Spleen (tissue), 11 donors: Measurements from ENCODE around the gene PIP4K2C. TPM values are rescaled to one million over a fixed set of nuclear protein-coding genes. Genes with fewer than 3 reads are reported as not detected.

Experiments
- DNase-seq: peaks from one replicate; pipeline ENCODE4 v3.0.0-alpha.2; 2020
- H3K27ac ChIP-seq, 8 donors: fragments of 200-600 bp; sonication (generic) in 7 of 8; 1 replicate in 4 of 8; 2 replicates in 4 of 8; pipeline versions ENCODE4 v1.5.0 to v1.8.0; 2016 to 2021; ENCODE audit warnings: inconsistent platforms in 4 of 8, mild to moderate bottlenecking in 4 of 8, moderate library complexity in 1 of 8
- H3K27me3 ChIP-seq, 7 donors: fragments of 200-600 bp; sonication (generic) in 6 of 7; replicated peaks in 1 of 7; 1 replicate in 4 of 7; 2 replicates in 3 of 7; pipeline versions ENCODE4 v1.5.0 to v1.8.0; 2016 to 2021; ENCODE audit warnings: inconsistent platforms in 3 of 7, mild to moderate bottlenecking in 1 of 7
- H3K36me3 ChIP-seq, 6 donors: fragments of 200-600 bp; sonication (generic) in 5 of 6; 1 replicate in 4 of 6; 2 replicates in 2 of 6; pipeline versions ENCODE4 v1.5.0 to v1.8.0; 2016 to 2021; ENCODE audit warnings: inconsistent platforms in 2 of 6
- H3K4me1 ChIP-seq, 6 donors: fragments of 200-600 bp; sonication (generic) in 5 of 6; 1 replicate in 3 of 6; 2 replicates in 3 of 6; pipeline versions ENCODE4 v1.5.0 to v1.8.0; 2016 to 2021; ENCODE audit warnings: inconsistent platforms in 3 of 6
- H3K4me3 ChIP-seq, 8 donors: fragments of 200-600 bp; sonication (generic) in 7 of 8; 1 replicate in 4 of 8; 2 replicates in 4 of 8; pipeline versions ENCODE4 v1.5.0 to v1.8.0; 2016 to 2021; ENCODE audit warnings: inconsistent platforms in 4 of 8, mild to moderate bottlenecking in 4 of 8, moderate library complexity in 2 of 8
- H3K9me3 ChIP-seq, 8 donors: fragments of 200-600 bp; sonication (generic) in 7 of 8; 1 replicate in 4 of 8; 2 replicates in 4 of 8; pipeline versions ENCODE4 v1.5.0 to v1.8.0; 2016 to 2021; ENCODE audit warnings: inconsistent platforms in 4 of 8
- POLR2A ChIP-seq, 3 donors: fragments of 450-650 bp; IDR thresholded peaks; one replicate each; pipeline ENCODE4 v1.5.1; 2017; ENCODE audit warnings: antibody characterized with exemption in 3 of 3, mild to moderate bottlenecking in 1 of 3
- POLR2AphosphoS5 ChIP-seq, 3 donors: sonication (generic); formaldehyde crosslinking; IDR thresholded peaks; one replicate each; pipeline ENCODE4 v1.5.1; 2017; ENCODE audit warnings: antibody characterized with exemption in 3 of 3
- WGBS, 5 donors: extraction: QIAGEN DNeasy Blood & Tissue Kit in 3 of 5; methylation state at CpG; one replicate each; pipeline versions ENCODE4 v1.1.5 to v1.1.7; 2013 to 2018; 5-methylcytosine and 5-hydroxymethylcytosine counted together
- intact Hi-C: fragments of 100-400 bp; cut with DNase I; formaldehyde crosslinking; loops from one replicate; pipeline ENCODE4 v1.15.0; 2023; ENCODE audit warnings: low total_unique reads
- polyA plus RNA-seq, 3 donors: library from polyadenylated mRNA; stranded (reverse); fragments of 200-250 nt; gene quantifications; one replicate each; pipeline ENCODE4 v1.2.1, GENCODE V29; 2013
- total RNA-seq, 7 donors: library from RNA; depleted of rRNA in 3 of 7; stranded (reverse); fragments of >200 nt in 3 of 7; fragmentation: NEBNext Ultra II Directional in 4 of 7; extraction: Animal tissue kit (Norgen Biotek cat#: 25700) in 4 of 7; gene quantifications; one replicate each; pipeline versions ENCODE4 v1.1.0 to v1.2.1, GENCODE V29; 2016 to 2021
- TF ChIP-seq, protein P1 (sequence below), 11 experiments: fragments of 200-600 bp in 7 of 11; fragments of 450-650 bp in 4 of 11; sonication (generic) in 4 of 11; IDR thresholded peaks in 8 of 11; conservative IDR thresholded peaks in 3 of 11; 1 replicate in 7 of 11; 2 replicates in 4 of 11; pipeline versions ENCODE4 v1.4.0 to v1.8.0; 2016 to 2021; ENCODE audit warnings: antibody characterized with exemption in 11 of 11, inconsistent platforms in 4 of 11, mild to moderate bottlenecking in 1 of 11
- donor health status: healthy with polysubstance abuse.
- donor health status: DM: no; HTN: no; CAD: no; lungs with moderate emphysema.
- donor health status: DM: no; HTN: no; CAD: no.
- donor health status: Bipolar disorder and iron deficiency.
- donor health status: healthy.
- donor health status: DM: no; HTN: no; CAD: no.
- donor health status: DM: yes; HTN: yes; CAD: no.

The PIP4K2C gene
- total and polyA plus RNA-seq, 10 donors, result 5.7 to 20.9 (median 16.9) TPM

- Histone ChIP-seq H3K4me1 (peaks cover 18 to 41% (median 34%) of the 10 kb centered on the region in 6 donors), H3K27ac (no peak overlapping the region), H3K9me3 (no peaks in the 10 kb centered on the region), H3K27me3 (peaks cover 9 to 100% (median 83%) of the 10 kb centered on the region in 7 donors), H3K36me3 (no peaks in the 10 kb centered on the region), H3K4me3 (no peak overlapping the region)
- no peak for DNase-seq
- WGBS, 5 donors, result 75 to 83% (median 78%) methylated on average over 9 of the region's 9 CpGs
- intact Hi-C loops, result loop anchor here (5.0 kb wide), 1 partner anchor 40 kb away; no protein-coding TSS in a partner anchor
- TF ChIP-seq, protein P1, sequence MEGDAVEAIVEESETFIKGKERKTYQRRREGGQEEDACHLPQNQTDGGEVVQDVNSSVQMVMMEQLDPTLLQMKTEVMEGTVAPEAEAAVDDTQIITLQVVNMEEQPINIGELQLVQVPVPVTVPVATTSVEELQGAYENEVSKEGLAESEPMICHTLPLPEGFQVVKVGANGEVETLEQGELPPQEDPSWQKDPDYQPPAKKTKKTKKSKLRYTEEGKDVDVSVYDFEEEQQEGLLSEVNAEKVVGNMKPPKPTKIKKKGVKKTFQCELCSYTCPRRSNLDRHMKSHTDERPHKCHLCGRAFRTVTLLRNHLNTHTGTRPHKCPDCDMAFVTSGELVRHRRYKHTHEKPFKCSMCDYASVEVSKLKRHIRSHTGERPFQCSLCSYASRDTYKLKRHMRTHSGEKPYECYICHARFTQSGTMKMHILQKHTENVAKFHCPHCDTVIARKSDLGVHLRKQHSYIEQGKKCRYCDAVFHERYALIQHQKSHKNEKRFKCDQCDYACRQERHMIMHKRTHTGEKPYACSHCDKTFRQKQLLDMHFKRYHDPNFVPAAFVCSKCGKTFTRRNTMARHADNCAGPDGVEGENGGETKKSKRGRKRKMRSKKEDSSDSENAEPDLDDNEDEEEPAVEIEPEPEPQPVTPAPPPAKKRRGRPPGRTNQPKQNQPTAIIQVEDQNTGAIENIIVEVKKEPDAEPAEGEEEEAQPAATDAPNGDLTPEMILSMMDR (IDR thresholded peaks at IDR 0.05 in 8 of 11, conservative IDR thresholded peaks at IDR 0.05 in 3 of 11), result no peak
- no peak for TF ChIP-seq POLR2A (IDR thresholded peaks at IDR 0.05)
Observed at GRCh38 chr12:57622293-57623245, 31.6 kb downstream of the PIP4K2C start.

DNA sequence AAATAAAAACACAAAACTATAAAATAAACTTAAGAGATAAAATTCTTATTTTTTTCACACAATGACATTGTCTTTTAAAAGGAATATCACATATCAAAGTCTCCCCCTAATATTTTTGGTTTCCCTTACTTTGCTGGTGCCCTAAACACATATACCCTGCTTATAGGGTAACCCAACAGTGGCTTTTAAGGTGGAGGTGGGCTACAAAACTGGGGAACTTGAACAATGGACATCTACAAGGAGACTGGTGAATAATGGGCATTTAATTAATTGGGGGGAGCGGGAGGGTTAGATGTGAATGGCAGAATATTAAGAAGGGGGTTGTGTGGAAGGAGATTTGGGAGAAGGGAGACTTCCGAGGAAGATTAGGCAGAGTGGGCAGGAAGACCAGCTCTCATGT, 32.4 kb downstream of the PIP4K2C start:
- no peak overlapping the region for H3K27ac ChIP-seq
- WGBS, 5 donors, result 55 to 72% (median 61%) methylated on average over 2 of the region's 2 CpGs
- TF ChIP-seq POLR2AphosphoS5 (IDR thresholded peaks at IDR 0.05), result no peak
- TF ChIP-seq POLR2A (IDR thresholded peaks at IDR 0.05), result no peak
- H3K9me3 ChIP-seq, result no peaks in the 10 kb centered on the region
- peaks cover 15 to 100% (median 88%) of the 10 kb centered on the region in 7 donors for H3K27me3 ChIP-seq
- no peaks in the 10 kb centered on the region for H3K36me3 ChIP-seq
- no peak for DNase-seq
- H3K4me3 ChIP-seq, result no peak overlapping the region
- H3K4me1 ChIP-seq, result peaks cover 18 to 49% (median 42%) of the 10 kb centered on the region in 6 donors
- intact Hi-C loops, result loop anchor here (5.0 kb wide), 1 partner anchor 41 kb away; no protein-coding TSS in a partner anchor

DNA sequence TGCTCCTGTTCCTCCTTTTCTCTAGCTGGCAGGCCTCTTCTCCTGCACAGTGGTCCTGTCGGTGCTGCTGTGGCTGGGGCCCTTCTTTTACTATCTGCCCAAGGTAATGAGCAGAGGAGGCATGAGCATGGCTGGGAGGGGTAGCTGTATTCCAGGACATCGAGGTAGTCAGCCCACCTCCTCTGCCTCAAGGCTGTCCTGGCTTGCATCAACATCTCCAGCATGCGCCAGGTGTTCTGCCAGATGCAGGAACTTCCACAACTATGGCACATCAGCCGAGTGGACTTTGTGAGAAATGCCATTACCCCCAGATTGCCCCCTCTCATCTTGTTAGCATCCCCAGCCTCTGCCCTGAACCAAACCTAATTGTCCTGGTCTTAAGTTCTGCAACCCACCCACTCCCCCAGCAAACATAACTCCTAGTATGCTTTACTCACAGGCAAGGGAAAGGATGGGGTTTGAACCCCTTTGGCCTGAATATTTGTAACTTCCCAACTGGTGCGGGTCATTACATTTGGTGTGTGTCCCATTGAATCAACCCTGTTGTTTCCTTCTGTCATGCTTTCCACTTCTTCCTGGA, 32.9 kb downstream of the PIP4K2C start:
- H3K27me3 ChIP-seq, result peaks cover 15 to 100% (median 93%) of the 10 kb centered on the region in 7 donors
- H3K36me3 ChIP-seq, result no peaks in the 10 kb centered on the region
- peaks cover 18 to 48% (median 43%) of the 10 kb centered on the region in 6 donors for H3K4me1 ChIP-seq
- H3K9me3 ChIP-seq, result no peaks in the 10 kb centered on the region
- H3K27ac ChIP-seq, result no peak overlapping the region
- intact Hi-C loops, result loop anchor here (5.0 kb wide), 1 partner anchor 42 kb away; no protein-coding TSS in a partner anchor
- 57 to 65% (median 61%) methylated on average over 5 of the region's 5 CpGs for WGBS, 5 donors
- TF ChIP-seq, protein P1 (IDR thresholded peaks at IDR 0.05 in 8 of 11, conservative IDR thresholded peaks at IDR 0.05 in 3 of 11), result no peak
- DNase-seq, result no peak
- H3K4me3 ChIP-seq, result no peak overlapping the region

DNA sequence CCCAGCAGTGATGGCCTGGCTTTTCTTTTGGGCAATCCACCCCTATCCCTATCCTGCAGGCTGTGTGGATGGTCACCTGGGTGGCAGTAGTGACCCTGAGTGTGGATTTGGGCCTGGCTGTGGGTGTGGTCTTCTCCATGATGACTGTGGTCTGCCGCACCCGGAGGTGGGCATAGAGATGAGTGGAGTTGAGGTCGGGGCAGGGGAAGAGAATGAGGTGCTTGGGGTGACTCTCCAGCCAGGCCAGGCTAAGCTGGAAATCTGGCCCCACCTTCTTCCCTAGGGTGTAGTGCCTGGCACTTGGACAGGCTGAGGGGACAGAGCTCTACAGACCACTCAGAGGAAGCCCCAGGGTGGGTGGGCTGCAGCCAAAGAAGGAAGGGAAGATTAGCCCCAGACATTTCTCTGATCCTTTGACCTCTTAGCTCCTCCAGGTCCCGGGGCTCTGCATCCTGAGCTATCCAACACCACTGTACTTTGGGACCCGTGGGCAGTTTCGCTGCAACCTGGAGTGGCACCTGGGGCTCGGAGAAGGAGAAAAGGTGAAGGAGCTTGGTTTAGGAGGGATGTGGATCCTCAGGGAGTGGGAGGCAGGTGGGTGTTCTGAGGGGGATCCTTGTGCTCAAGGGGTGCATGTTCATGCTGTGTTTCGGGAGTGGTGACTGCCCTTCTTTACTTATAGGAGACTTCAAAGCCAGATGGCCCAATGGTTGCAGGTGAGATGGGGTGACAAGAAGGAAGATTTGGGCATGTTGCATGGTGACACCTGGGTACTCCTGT, 33.6 kb downstream of the PIP4K2C start:
- peaks cover 15 to 99% (median 90%) of the 10 kb centered on the region in 7 donors for H3K27me3 ChIP-seq
- peaks cover 14 to 43% (median 38%) of the 10 kb centered on the region in 6 donors for H3K4me1 ChIP-seq
- TF ChIP-seq POLR2AphosphoS5 (IDR thresholded peaks at IDR 0.05), result no peak
- H3K27ac ChIP-seq, result no peak overlapping the region
- 83 to 91% (median 86%) methylated on average over 8 of the region's 8 CpGs for WGBS, 5 donors
- no peaks in the 10 kb centered on the region for H3K9me3 ChIP-seq
- no peaks in the 10 kb centered on the region for H3K36me3 ChIP-seq
- intact Hi-C loops, result loop anchor here (5.0 kb wide), 1 partner anchor 42 kb away; no protein-coding TSS in a partner anchor
- H3K4me3 ChIP-seq, result no peak overlapping the region
- DNase-seq, result no peak
